ENCODE data around the gene TRIO. TPM values are rescaled to one million over a fixed set of nuclear protein-coding genes. Genes with fewer than 3 reads are reported as not detected.

The TRIO gene
- total and polyA plus RNA-seq, 2 donors (not counting 3 experiments of a cell fraction or from before 2014, with no cell fraction given) = 82.9 to 248 TPM

DNA sequence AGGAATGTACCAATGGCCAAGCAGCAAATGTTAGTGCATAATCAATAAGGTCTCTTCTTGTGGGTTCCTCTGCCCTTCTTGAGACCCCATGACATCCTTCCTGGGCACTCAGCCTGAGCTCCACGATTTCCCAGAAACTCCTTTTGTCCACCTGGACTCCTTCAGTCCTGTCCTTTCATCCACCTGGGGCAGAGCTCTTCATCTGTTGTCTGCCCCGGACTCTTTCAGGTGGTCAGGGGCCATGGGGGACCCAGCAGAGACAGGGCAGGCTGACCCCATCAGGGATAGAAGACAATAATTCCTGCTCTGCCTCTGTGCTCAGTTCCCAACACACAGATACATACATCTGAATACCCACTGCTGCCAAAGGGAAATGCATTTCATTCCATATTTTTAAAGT is 379.6 kb downstream of the TRIO start:
- DNase-seq (ENCODE audit: low read depth, low spot score) = no peak
- no TSS peak for BruUV-seq (replicated peaks)
- no peak for TF ChIP-seq EZH2 (IDR thresholded peaks at IDR 0.05; ENCODE audit: borderline replicate concordance, low read depth, low read length, severe bottlenecking)
- TF ChIP-seq MYC (IDR thresholded peaks at IDR 0.05; ENCODE audit: low read depth, low read length) = no peak
- no peak for TF ChIP-seq MAX (IDR thresholded peaks at IDR 0.05; ENCODE audit: insufficient read depth, insufficient read length)
- TF ChIP-seq POLR2AphosphoS5 (IDR thresholded peaks at IDR 0.05; ENCODE audit: insufficient read depth, low read depth, low read length) = no peak
- no peak for TF ChIP-seq POLR2A (IDR thresholded peaks at IDR 0.05; ENCODE audit: low read depth, low read length)
- TF ChIP-seq JUN (IDR thresholded peaks at IDR 0.05; ENCODE audit: borderline replicate concordance, insufficient read depth, insufficient read length, low read depth) = no peak
- TF ChIP-seq, protein P1, sequence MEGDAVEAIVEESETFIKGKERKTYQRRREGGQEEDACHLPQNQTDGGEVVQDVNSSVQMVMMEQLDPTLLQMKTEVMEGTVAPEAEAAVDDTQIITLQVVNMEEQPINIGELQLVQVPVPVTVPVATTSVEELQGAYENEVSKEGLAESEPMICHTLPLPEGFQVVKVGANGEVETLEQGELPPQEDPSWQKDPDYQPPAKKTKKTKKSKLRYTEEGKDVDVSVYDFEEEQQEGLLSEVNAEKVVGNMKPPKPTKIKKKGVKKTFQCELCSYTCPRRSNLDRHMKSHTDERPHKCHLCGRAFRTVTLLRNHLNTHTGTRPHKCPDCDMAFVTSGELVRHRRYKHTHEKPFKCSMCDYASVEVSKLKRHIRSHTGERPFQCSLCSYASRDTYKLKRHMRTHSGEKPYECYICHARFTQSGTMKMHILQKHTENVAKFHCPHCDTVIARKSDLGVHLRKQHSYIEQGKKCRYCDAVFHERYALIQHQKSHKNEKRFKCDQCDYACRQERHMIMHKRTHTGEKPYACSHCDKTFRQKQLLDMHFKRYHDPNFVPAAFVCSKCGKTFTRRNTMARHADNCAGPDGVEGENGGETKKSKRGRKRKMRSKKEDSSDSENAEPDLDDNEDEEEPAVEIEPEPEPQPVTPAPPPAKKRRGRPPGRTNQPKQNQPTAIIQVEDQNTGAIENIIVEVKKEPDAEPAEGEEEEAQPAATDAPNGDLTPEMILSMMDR (IDR thresholded peaks at IDR 0.05; ENCODE audit: extremely low read depth in 1 of 2, insufficient read depth in 1 of 2, low read depth in 1 of 2, low read length in 2 of 2) = no peak
- TF ChIP-seq FOS (IDR thresholded peaks at IDR 0.05; ENCODE audit: borderline replicate concordance, insufficient read depth, low read length) = no peak
- TF ChIP-seq GATA2 (IDR thresholded peaks at IDR 0.05; ENCODE audit: insufficient read depth, insufficient read length, low read depth, low read length) = no peak
- H3K79me2 ChIP-seq (ENCODE audit: control insufficient read depth, insufficient read depth, low read length) = no peaks in the 10 kb centered on the region
- dilution Hi-C loops (cut with MboI; ENCODE audit: extremely low pct_ligation_motif_present, low sequenced_read_pairs) = no loop called here
- H3K27me3 ChIP-seq (ENCODE audit: control insufficient read depth in 2 of 2, insufficient read depth in 2 of 2, low read length in 2 of 2) = peaks cover 0 to 5% of the 10 kb centered on the region in 2 experiments
- H3K9me3 ChIP-seq (replicated peaks; ENCODE audit: control insufficient read depth, insufficient read depth, low read length) = no peaks in the 10 kb centered on the region
- intact Hi-C loops (cut with micrococcal nuclease) = no loop called here
- H3K4me3 ChIP-seq (replicated peaks in 1 of 3; ENCODE audit: insufficient read depth in 1 of 3, low read depth in 1 of 3, low read length in 3 of 3) = no peak overlapping the region
- POLR2A ChIA-PET = no interaction called here
- H4K20me1 ChIP-seq (replicated peaks; ENCODE audit: control insufficient read depth, extremely low read depth, insufficient read depth, low read length) = no peaks in the 10 kb centered on the region
- FAIRE-seq = no peak
- H3K9ac ChIP-seq (replicated peaks; ENCODE audit: extremely low read depth, insufficient read depth, low read length) = no peak overlapping the region
- no peaks in the 10 kb centered on the region for H3K36me3 ChIP-seq (ENCODE audit: control insufficient read depth in 2 of 2, extremely low read depth in 1 of 2, insufficient read depth in 2 of 2, low read length in 2 of 2)
- H3K4me1 ChIP-seq (ENCODE audit: control insufficient read depth, extremely low read depth, insufficient read depth, low read length) = no peaks in the 10 kb centered on the region
- CTCF ChIA-PET = no interaction called here
- no peak overlapping the region for H3K27ac ChIP-seq (ENCODE audit: insufficient read depth, low read depth, low read length)
- H3K4me2 ChIP-seq (ENCODE audit: insufficient read depth, low read length) = no peak overlapping the region
- H3K9me1 ChIP-seq (replicated peaks; ENCODE audit: control insufficient read depth, extremely low read depth, insufficient read depth, low read length) = no peaks in the 10 kb centered on the region
- no peak overlapping the region for H2AFZ ChIP-seq (ENCODE audit: low read depth, low read length)
